ENCODE data around the gene IDH3A. TPM values are rescaled to one million over a fixed set of nuclear protein-coding genes. Genes with fewer than 3 reads are reported as not detected.

IDH3A gene
- total RNA-seq, 8 experiments from 2014 or later, result 15.1 to 66.4 (median 26.0) TPM

DNA sequence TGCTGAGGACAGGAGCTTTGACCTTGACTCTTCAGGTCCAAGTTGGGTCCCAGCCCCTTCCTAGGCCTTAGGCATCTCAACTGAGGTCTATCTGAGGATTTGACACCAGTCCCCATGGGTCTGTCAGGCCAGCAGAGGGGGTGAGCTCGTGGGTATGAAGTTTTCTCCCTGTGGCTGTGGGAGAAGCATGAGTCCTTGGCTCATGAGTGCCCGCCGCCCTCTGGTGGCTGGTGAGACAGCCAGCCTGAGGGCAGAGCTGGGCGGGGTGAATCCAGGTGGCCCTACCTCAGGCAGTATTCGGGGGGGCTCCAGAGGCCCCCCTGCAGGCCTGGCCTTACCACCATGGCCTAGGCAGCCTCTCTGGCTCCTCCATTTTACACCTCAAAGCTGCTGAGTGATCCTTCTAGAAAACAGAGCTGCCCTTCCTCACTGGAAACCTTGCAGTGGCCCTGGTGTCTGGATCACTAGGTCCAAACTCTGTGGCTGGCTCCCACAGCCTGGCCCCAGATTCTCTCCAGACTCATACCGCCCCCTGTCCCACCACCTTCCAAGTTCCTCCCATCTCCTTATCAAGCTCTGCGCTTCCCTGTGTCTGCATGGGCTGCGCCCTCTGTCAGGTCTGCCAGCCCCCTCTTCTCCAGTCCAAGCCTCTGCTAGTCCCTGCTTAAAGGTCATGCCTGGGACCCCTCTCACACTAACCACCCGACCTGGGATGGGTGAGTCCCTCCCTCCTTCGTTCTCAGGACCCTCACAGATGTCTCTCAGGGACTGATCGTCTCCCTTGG, 40.7 kb upstream of the IDH3A start:
- WGBS, 10 experiments, result 0 to 63% (median 46%) methylated on average over 1 to 5 of the region's 11 CpGs; no CpG with 5 or more reads in 5 of the 10 experiments
- Histone ChIP-seq H3K4me3 (no peak overlapping the region), H3K27ac (no peak overlapping the region), H3K4me1 (replicated peaks in 1 of 2) (peaks cover 0 to under 1% of the 10 kb centered on the region in 2 donors)
- ATAC-seq (replicated peaks in 6 of 8), result peak; percentile 71 to 95 (median 90)
- in situ Hi-C loops (cut with MboI; ENCODE audit: low pct_unique_long_range_greater_than_20kb in 2 of 9, low sequenced_read_pairs in 9 of 9, unreplicated experiment in 9 of 9), result loop anchor here (10.0 to 25.0 kb wide), 3 partner anchors 129 to 146 kb away; partner anchors contain the start of gene ACSBG1 (in 3 of the 9)

DNA sequence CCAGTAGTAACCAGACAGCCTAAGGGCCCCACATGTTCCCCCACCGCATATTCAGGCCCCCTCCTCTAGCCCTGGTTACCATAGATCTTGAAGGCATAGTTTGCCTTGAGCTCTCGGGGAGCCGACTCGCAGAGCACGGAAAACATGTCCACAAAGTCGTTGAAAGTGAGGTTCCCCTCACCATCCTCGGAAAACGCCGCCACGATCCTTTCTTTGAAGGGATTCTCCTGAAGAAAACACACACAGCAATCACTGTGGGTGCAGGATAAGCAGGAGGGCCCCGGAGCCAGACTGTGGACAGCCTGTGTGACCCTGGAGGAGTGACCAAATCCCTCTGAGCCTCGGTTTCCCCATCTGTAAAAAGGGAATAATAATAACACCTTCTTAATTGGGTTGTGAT, 40.0 kb upstream of the IDH3A start:
- 80 to 100% (median 84%) methylated on average over 1 to 7 of the region's 12 CpGs; no CpG with 5 or more reads in 4 of the 10 experiments for WGBS, 10 experiments
- in situ Hi-C loops (cut with MboI; ENCODE audit: low pct_unique_long_range_greater_than_20kb in 2 of 9, low sequenced_read_pairs in 9 of 9, unreplicated experiment in 9 of 9), result loop anchor here (10.0 to 25.0 kb wide), 3 partner anchors 128 to 147 kb away; partner anchors contain the start of gene ACSBG1 (in 3 of the 9)
- no peak for ATAC-seq (replicated peaks in 6 of 8)
- no peak overlapping the region for H3K4me3 ChIP-seq
- no peak overlapping the region for H3K27ac ChIP-seq
- peaks cover 2 to 4% of the 10 kb centered on the region in 2 donors for H3K4me1 ChIP-seq (replicated peaks in 1 of 2)

- ATAC-seq (replicated peaks in 6 of 8), result no peak
- no peak overlapping the region for H3K4me3 ChIP-seq
- in situ Hi-C loops (cut with MboI; ENCODE audit: low pct_unique_long_range_greater_than_20kb in 2 of 9, low sequenced_read_pairs in 9 of 9, unreplicated experiment in 9 of 9), result loop anchor here in 7 of 9 experiments (25.0 kb wide), 2 partner anchors 127 to 148 kb away; partner anchors contain the start of gene ACSBG1 (in 3 of the 7)
- no peak overlapping the region for H3K27ac ChIP-seq
- H3K4me1 ChIP-seq (replicated peaks in 1 of 2), result peaks cover 2 to 4% of the 10 kb centered on the region in 2 donors
- 70 to 100% (median 80%) methylated on average over 1 to 3 of the region's 6 CpGs; no CpG with 5 or more reads in 6 of the 10 experiments for WGBS, 10 experiments
Observed at GRCh38 chr15:78110096-78110495, 39.1 kb upstream of the IDH3A start.

DNA sequence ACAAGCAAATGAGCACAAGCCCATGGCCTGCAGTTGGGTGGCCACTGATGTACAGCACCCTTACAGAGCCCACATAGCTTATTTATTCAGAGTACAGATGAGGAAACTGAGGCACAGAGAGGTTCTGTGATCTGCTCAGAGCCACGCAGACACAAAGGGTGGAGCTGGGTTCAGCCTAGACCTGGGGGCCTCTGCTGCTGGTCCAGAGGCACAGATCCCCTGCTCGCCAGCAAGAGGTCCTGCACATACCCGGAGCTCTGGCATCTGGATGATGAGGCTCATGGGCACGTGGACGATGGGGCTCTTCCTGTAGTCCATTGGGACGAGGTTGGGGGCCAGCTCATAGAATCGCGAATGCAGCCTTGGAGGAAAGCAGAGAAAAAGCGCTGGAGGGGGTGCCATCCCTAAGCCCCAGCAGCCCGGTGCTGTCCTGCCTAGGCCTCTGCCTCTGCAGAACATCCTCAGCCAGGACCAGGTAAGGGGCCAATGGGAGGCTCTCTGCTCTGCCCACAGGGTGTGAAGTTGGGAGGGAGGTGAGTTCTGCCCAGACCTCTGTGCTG, 38.2 kb upstream of the IDH3A start:
- ATAC-seq (replicated peaks in 6 of 8), result no peak
- in situ Hi-C loops (cut with MboI; ENCODE audit: low pct_unique_long_range_greater_than_20kb in 2 of 9, low sequenced_read_pairs in 9 of 9, unreplicated experiment in 9 of 9), result loop anchor here in 7 of 9 experiments (25.0 kb wide), 2 partner anchors 126 to 149 kb away; partner anchors contain the start of gene ACSBG1 (in 3 of the 7)
- 52 to 100% (median 91%) methylated on average over 1 to 8 of the region's 10 CpGs; no CpG with 5 or more reads in 6 of the 10 experiments for WGBS, 10 experiments

DNA sequence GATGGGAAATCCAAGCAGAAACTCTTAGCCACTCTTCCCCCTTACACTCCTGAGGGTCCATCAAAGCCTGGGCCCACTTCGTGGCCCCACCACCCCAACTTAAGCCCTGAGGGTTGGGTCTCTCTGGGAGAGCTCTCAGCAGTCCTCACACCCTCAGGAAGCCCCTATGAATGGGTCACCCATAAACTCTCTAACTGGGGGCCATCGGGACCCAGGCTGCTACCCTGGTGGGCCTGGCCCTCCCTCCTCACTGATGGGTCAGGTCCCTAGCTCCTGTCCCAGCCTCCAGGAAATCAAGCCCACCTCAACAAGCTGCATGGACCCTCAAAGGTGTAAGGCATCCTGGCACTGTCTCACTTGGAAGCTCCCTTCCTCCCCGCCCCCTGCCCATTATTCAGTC, 37.4 kb upstream of the IDH3A start:
- Histone ChIP-seq H3K4me1 (replicated peaks in 1 of 2) (peaks cover 2 to 4% of the 10 kb centered on the region in 2 donors), H3K27ac (no peak overlapping the region), H3K4me3 (no peak overlapping the region)
- 33 to 86% (median 80%) methylated on average over 1 of the region's 3 CpGs; no CpG with 5 or more reads in 6 of the 10 experiments for WGBS, 10 experiments
- ATAC-seq (replicated peaks in 6 of 8), result no peak
- in situ Hi-C loops (cut with MboI; ENCODE audit: low pct_unique_long_range_greater_than_20kb in 2 of 9, low sequenced_read_pairs in 9 of 9, unreplicated experiment in 9 of 9), result loop anchor here in 7 of 9 experiments (25.0 kb wide), 2 partner anchors 126 to 149 kb away; partner anchors contain the start of gene ACSBG1 (in 3 of the 7)

More for the DNA sequence above, 38.2 kb upstream of the IDH3A start:
- H3K4me1 ChIP-seq (replicated peaks in 1 of 2), result peaks cover 2 to 4% of the 10 kb centered on the region in 2 donors
- no peak overlapping the region for H3K27ac ChIP-seq
- no peak overlapping the region for H3K4me3 ChIP-seq

- peaks cover 2 to 8% of the 10 kb centered on the region in 2 donors for H3K4me1 ChIP-seq (replicated peaks in 1 of 2)
- 0 to 100% (median 28%) methylated on average over 1 to 2 of the region's 3 CpGs; no CpG with 5 or more reads in 4 of the 10 experiments for WGBS, 10 experiments
- no peak overlapping the region for H3K4me3 ChIP-seq
- no peak overlapping the region for H3K27ac ChIP-seq
- in situ Hi-C loops (cut with MboI; ENCODE audit: low pct_unique_long_range_greater_than_20kb in 2 of 9, low sequenced_read_pairs in 9 of 9, unreplicated experiment in 9 of 9), result loop anchor here in 7 of 9 experiments (25.0 kb wide), 2 partner anchors 125 to 150 kb away; partner anchors contain the start of gene ACSBG1 (in 3 of the 7)
- ATAC-seq (replicated peaks in 6 of 8), result no peak
Observed at GRCh38 chr15:78112551-78112950, 36.6 kb upstream of the IDH3A start.

GRCh38 chr15:78120523-78120922, 28.6 kb upstream of the IDH3A start:
- no peak overlapping the region for H3K27ac ChIP-seq
- in situ Hi-C loops (cut with MboI; ENCODE audit: low pct_unique_long_range_greater_than_20kb in 2 of 9, low sequenced_read_pairs in 9 of 9, unreplicated experiment in 9 of 9), result loop anchor here in 7 of 9 experiments (25.0 kb wide), 2 partner anchors 117 to 158 kb away; partner anchors contain the start of gene ACSBG1 (in 3 of the 7)
- peaks cover 0 to 5% of the 10 kb centered on the region in 2 donors for H3K4me1 ChIP-seq (replicated peaks in 1 of 2)
- H3K4me3 ChIP-seq, result no peak overlapping the region
- WGBS, 10 experiments, result 11 to 83% (median 71%) methylated on average over 1 to 3 of the region's 5 CpGs; no CpG with 5 or more reads in 5 of the 10 experiments
- ATAC-seq (replicated peaks in 6 of 8), result no peak

GRCh38 chr15:78125267-78125666, 23.9 kb upstream of the IDH3A start:
- Histone ChIP-seq H3K4me3 (no peak overlapping the region), H3K4me1 (replicated peaks in 1 of 2) (no peaks in the 10 kb centered on the region), H3K27ac (no peak overlapping the region)
- WGBS, 10 experiments, result 40 to 100% (median 80%) methylated on average over 1 to 2 of the region's 3 CpGs; no CpG with 5 or more reads in 5 of the 10 experiments
- no peak for ATAC-seq (replicated peaks in 6 of 8)
- in situ Hi-C loops (cut with MboI; ENCODE audit: low pct_unique_long_range_greater_than_20kb in 2 of 9, low sequenced_read_pairs in 9 of 9, unreplicated experiment in 9 of 9), result no loop called here

DNA sequence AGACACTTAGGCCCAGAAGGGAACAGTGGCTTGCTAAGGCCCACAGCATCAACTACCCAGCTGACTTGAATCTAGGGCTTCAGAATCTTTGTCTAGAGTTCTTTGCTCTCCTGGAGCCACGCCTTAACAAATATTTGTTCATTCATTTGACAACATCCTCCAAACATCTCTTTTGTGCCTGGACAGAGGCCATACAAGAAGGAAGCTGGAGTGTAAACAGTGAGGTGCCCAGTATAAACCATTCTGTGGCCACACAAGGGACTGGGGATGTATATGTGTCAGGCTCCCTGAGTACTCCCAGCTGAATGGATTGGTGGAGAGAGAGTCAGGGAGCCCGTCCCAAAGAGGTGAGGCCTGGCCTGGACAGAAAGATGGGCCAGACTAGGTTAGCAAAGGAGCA, 21.3 kb upstream of the IDH3A start:
- ATAC-seq (replicated peaks in 6 of 8), result peak in 1 of 8 experiments; percentile 1
- no peak overlapping the region for H3K27ac ChIP-seq
- 0 to 100% (median 49%) methylated on average over 1 to 2 of the region's 2 CpGs; no CpG with 5 or more reads in 2 of the 10 experiments for WGBS, 10 experiments
- in situ Hi-C loops (cut with MboI; ENCODE audit: low pct_unique_long_range_greater_than_20kb in 2 of 9, low sequenced_read_pairs in 9 of 9, unreplicated experiment in 9 of 9), result no loop called here
- peaks cover 7 to 10% of the 10 kb centered on the region in 2 donors for H3K4me1 ChIP-seq (replicated peaks in 1 of 2)
- H3K4me3 ChIP-seq, result no peak overlapping the region

GRCh38 chr15:78129077-78129750, 19.9 kb upstream of the IDH3A start:
- ATAC-seq (replicated peaks in 6 of 8), result no peak
- H3K4me3 ChIP-seq, result no peak overlapping the region
- in situ Hi-C loops (cut with MboI; ENCODE audit: low pct_unique_long_range_greater_than_20kb in 2 of 9, low sequenced_read_pairs in 9 of 9, unreplicated experiment in 9 of 9), result no loop called here
- 80 to 100% (median 83%) methylated on average over 1 to 3 of the region's 8 CpGs; no CpG with 5 or more reads in 7 of the 10 experiments for WGBS, 10 experiments
- peaks cover 7 to 10% of the 10 kb centered on the region in 2 donors for H3K4me1 ChIP-seq (replicated peaks in 1 of 2)
- no peak overlapping the region for H3K27ac ChIP-seq

- 60 to 100% methylated on average over 1 to 3 of the region's 5 CpGs; no CpG with 5 or more reads in 8 of the 10 experiments for WGBS, 10 experiments
Observed at GRCh38 chr15:78129751-78130287, 19.3 kb upstream of the IDH3A start.

More at GRCh38 chr15:78129751-78130287, 19.3 kb upstream of the IDH3A start:
- Histone ChIP-seq H3K27ac (no peak overlapping the region), H3K4me3 (no peak overlapping the region), H3K4me1 (replicated peaks in 1 of 2) (peaks cover 7 to 10% of the 10 kb centered on the region in 2 donors)
- in situ Hi-C loops (cut with MboI; ENCODE audit: low pct_unique_long_range_greater_than_20kb in 2 of 9, low sequenced_read_pairs in 9 of 9, unreplicated experiment in 9 of 9), result loop anchor here in 1 of 9 experiments (10.0 kb wide), 1 partner anchor 115 kb away; no protein-coding TSS in a partner anchor
- ATAC-seq (replicated peaks in 6 of 8), result no peak

Measured in motor neuron (in vitro differentiated cells).